HCT116 (cell line): ENCODE results near the gene PTPN20. TPM values are rescaled to one million over a fixed set of nuclear protein-coding genes. Genes with fewer than 3 reads are reported as not detected.

Source experiments
- ATAC-seq: fragments of 200-7000 bp; cut with Tn5 transposase; 2 replicates; pipeline ENCODE4 v1.9.1; 2020; ENCODE audit warnings: mild to moderate bottlenecking, moderate library complexity
- BruUV-seq: library from RNA; stranded (reverse); fragments of 400-500 nt; replicated peaks from 2 replicates; lab custom pipeline; 2021; lab: Mats Ljungman, UMichigan
- CTCF ChIA-PET: fragments of 300-600 bp; sonication (Branson Sonifier 250); formaldehyde crosslinking; loops from one replicate; lab custom pipeline; 2021; ENCODE audit warnings: antibody characterized with exemption; lab: Charles Lee
- POLR2A ChIA-PET: fragments of 300-600, 350-600 bp; sonication (Branson Sonifier 250); formaldehyde crosslinking; loops from one replicate; lab custom pipeline; 2021; ENCODE audit warnings: antibody characterized with exemption; lab: Charles Lee
- RAD21 ChIA-PET, 2 experiments: fragments of 300-600 bp; sonication (Branson Sonifier 250); formaldehyde crosslinking; loops; one replicate each; lab custom pipeline; 2023; ENCODE audit warnings: low total read pairs in 2 of 2; ENCODE audit not compliant: uncharacterized antibody in 2 of 2, unreplicated experiment in 2 of 2, low non-redundant PET in 1 of 2; lab: Charles Lee
- DNase-seq: peaks from one replicate; pipeline ENCODE4 v3.0.0-alpha.2; 2010; ENCODE audit warnings: low read depth, low spot score
- H2AFZ ChIP-seq: fragments of 200-600 bp; shearing (Covaris generic), sonication (generic); 2 replicates; pipeline ENCODE4 v1.6.1; 2017; ENCODE audit warnings: low read depth, mixed run types, mixed read lengths, antibody characterized with exemption, low read length; ENCODE audit not compliant: poor library complexity, severe bottlenecking
- H3K27ac ChIP-seq: 2 replicates; pipeline ENCODE4 v1.5.1; 2012; ENCODE audit warnings: low read depth, low read length
- H3K27me3 ChIP-seq: fragments of 200-600 bp; sonication (generic); 2 replicates; pipeline ENCODE4 v1.6.1; 2016; ENCODE audit warnings: mixed run types, low read length, mixed read lengths; ENCODE audit not compliant: insufficient read depth
- H3K36me3 ChIP-seq, 2 experiments: fragments of 200-500 bp in 1 of 2; fragments of 200-600 bp in 1 of 2; sonication (Bioruptor generic) in 1 of 2; sonication (generic) in 1 of 2; 2 replicates each; pipeline versions ENCODE4 v1.5.1 to v1.6.1; 2014 to 2016; ENCODE audit warnings: low read length in 2 of 2, inconsistent platforms in 1 of 2, mixed read lengths in 1 of 2, mixed run types in 1 of 2; ENCODE audit not compliant: insufficient read depth in 2 of 2, control insufficient read depth in 1 of 2
- H3K4me1 ChIP-seq, 2 experiments: fragments of 200-600 bp in 1 of 2; sonication (generic) in 1 of 2; 2 replicates each; pipeline versions ENCODE4 v1.5.1 to v1.6.1; 2012 to 2017; ENCODE audit warnings: low read length in 2 of 2, inconsistent platforms in 1 of 2, mild to moderate bottlenecking in 1 of 2, mixed read lengths in 1 of 2, mixed run types in 1 of 2, moderate library complexity in 1 of 2; ENCODE audit not compliant: insufficient read depth in 2 of 2, control insufficient read depth in 1 of 2
- H3K4me2 ChIP-seq: fragments of 200-600 bp; sonication (generic); 2 replicates; pipeline ENCODE4 v1.6.1; 2017; ENCODE audit warnings: mixed run types, low read length, mixed read lengths
- H3K4me3 ChIP-seq, 2 experiments: fragments of 200-600 bp in 1 of 2; sonication (generic) in 1 of 2; replicated peaks in 1 of 2; 2 replicates each; pipeline ENCODE4 v1.5.1; 2011 to 2016; ENCODE audit warnings: low read length in 2 of 2, control low read depth in 1 of 2, low read depth in 1 of 2, mild to moderate bottlenecking in 1 of 2, mixed read lengths in 1 of 2, mixed run types in 1 of 2
- H3K79me2 ChIP-seq: fragments of 200-600 bp; sonication (generic); 2 replicates; pipeline ENCODE4 v1.6.1; 2017; ENCODE audit warnings: mild to moderate bottlenecking, mixed run types, low read length, moderate library complexity, mixed read lengths; ENCODE audit not compliant: insufficient read depth
- H3K9ac ChIP-seq: fragments of 200-600 bp; sonication (generic); 2 replicates; pipeline ENCODE4 v1.6.1; 2016; ENCODE audit warnings: low read length, mixed read lengths
- H3K9me2 ChIP-seq: fragments of 200-600 bp; sonication (generic), shearing (Covaris generic); 2 replicates; pipeline ENCODE4 v1.6.1; 2017; ENCODE audit warnings: mixed run types, mild to moderate bottlenecking, moderate library complexity; ENCODE audit not compliant: insufficient read depth
- H3K9me3 ChIP-seq, 2 experiments: fragments of 200-500 bp in 1 of 2; fragments of 200-600 bp in 1 of 2; sonication (Bioruptor generic) in 1 of 2; sonication (generic) in 1 of 2; 2 replicates each; pipeline ENCODE4 v1.6.1; 2014 to 2017; ENCODE audit warnings: low read length in 2 of 2, mixed read lengths in 2 of 2, inconsistent platforms in 1 of 2, low read depth in 1 of 2, mild to moderate bottlenecking in 1 of 2, mixed run types in 1 of 2, moderate library complexity in 1 of 2; ENCODE audit not compliant: control insufficient read depth in 1 of 2, insufficient read depth in 1 of 2
- H4K20me1 ChIP-seq: fragments of 200-600 bp; sonication (generic), shearing (Covaris generic); 2 replicates; pipeline ENCODE4 v1.6.1; 2017; ENCODE audit warnings: mixed run types, mild to moderate bottlenecking, moderate library complexity; ENCODE audit not compliant: insufficient read depth
- ATF3 ChIP-seq: IDR thresholded peaks from 2 replicates; pipeline ENCODE4 v1.6.1; 2012
- CTCF ChIP-seq, 3 experiments: fragments of 200-600 bp in 1 of 3; sonication (generic) in 1 of 3; IDR thresholded peaks in 2 of 3; conservative IDR thresholded peaks in 1 of 3; 2 replicates each; pipeline ENCODE4 v1.5.1; 2012 to 2017; ENCODE audit warnings: low read depth in 2 of 3, low read length in 2 of 3, antibody characterized with exemption in 1 of 3, borderline replicate concordance in 1 of 3, control low read depth in 1 of 3, mild to moderate bottlenecking in 1 of 3, mixed read lengths in 1 of 3, mixed run types in 1 of 3, moderate library complexity in 1 of 3; ENCODE audit not compliant: insufficient read depth in 1 of 3
- EZH2 ChIP-seq: fragments of 200-600 bp; sonication (generic); IDR thresholded peaks from 2 replicates; pipeline ENCODE4 v1.6.1; 2017; ENCODE audit warnings: antibody characterized with exemption, mixed run types
- EZH2phosphoT487 ChIP-seq: fragments of 200-600 bp; IDR thresholded peaks from 2 replicates; pipeline ENCODE4 v1.6.1; 2018; ENCODE audit warnings: antibody characterized with exemption, borderline replicate concordance
- POLR2A ChIP-seq: IDR thresholded peaks from 2 replicates; pipeline ENCODE4 v1.7.0; 2011; ENCODE audit warnings: borderline replicate concordance; ENCODE audit not compliant: insufficient read depth, insufficient read length; ENCODE audit errors: extremely low read depth
- REST ChIP-seq: IDR thresholded peaks from 2 replicates; pipeline ENCODE4 v1.6.1; 2012; ENCODE audit warnings: low read depth
- SIN3A ChIP-seq: IDR thresholded peaks from 2 replicates; pipeline ENCODE4 v1.6.1; 2012; ENCODE audit warnings: low read depth
- SP1 ChIP-seq: IDR thresholded peaks from 2 replicates; pipeline ENCODE4 v1.6.1; 2012; ENCODE audit warnings: low read depth
- ZNF274 ChIP-seq: fragments of 200-500 bp; sonication (Bioruptor generic); IDR thresholded peaks from 2 replicates; pipeline ENCODE4 v1.6.1; 2014; ENCODE audit warnings: mild to moderate bottlenecking, low read depth, low read length, inconsistent platforms
- intact Hi-C: fragments of 100-400 bp; cut with micrococcal nuclease; formaldehyde crosslinking; loops from 2 replicates; pipeline ENCODE4 v1.10.0; 2022
- total RNA-seq: library from RNA; stranded (reverse); gene quantifications from one replicate; pipeline ENCODE4 v1.2.1, GENCODE V29; 2021; ENCODE audit not compliant: unreplicated experiment

PTPN20 gene
- total RNA-seq, 1 experiment from 2014 or later, result not detected

GRCh38 chr10:47024046-47024322, 112.8 kb downstream of the PTPN20 start:
- H3K4me1 ChIP-seq, result peaks cover 0 to 4% of the 10 kb centered on the region in 2 experiments; a peak in 1 of 4 replicates
- H3K27ac ChIP-seq, result no peak overlapping the region
- no peak for TF ChIP-seq EZH2phosphoT487
- TF ChIP-seq SIN3A, result no peak
- no peak for TF ChIP-seq EZH2
- TF ChIP-seq CTCF (IDR thresholded peaks at IDR 0.05 in 2 of 3, conservative IDR thresholded peaks at IDR 0.05 in 1 of 3; ENCODE audit: borderline replicate concordance in 1 of 3, insufficient read depth in 1 of 3, low read depth in 2 of 3, low read length in 2 of 3), result no peak
- TF ChIP-seq ZNF274, result no peak
- no peak for TF ChIP-seq ATF3
- no peak for TF ChIP-seq POLR2A
- no peak for TF ChIP-seq REST
- no peak for TF ChIP-seq SP1
- no peaks in the 10 kb centered on the region for H4K20me1 ChIP-seq
- intact Hi-C loops, result loop anchor here (1.0 kb wide), 2 partner anchors 288 to 316 kb away; no protein-coding TSS in a partner anchor
- no peaks in the 10 kb centered on the region for H3K36me3 ChIP-seq
- ChIA-PET RAD21 (interaction anchor here (0.9 to 1.4 kb wide), 3 partner anchors 245 to 288 kb away, joined by 3 to 5 read pairs (median 3); no protein-coding TSS in a partner anchor), CTCF (interaction anchor here (0.7 to 1.7 kb wide), 3 partner anchors 15 to 314 kb away, joined by 4 read pairs; no protein-coding TSS in a partner anchor), POLR2A (no interaction called here)
- no peak overlapping the region for H2AFZ ChIP-seq
- no peak overlapping the region for H3K4me2 ChIP-seq
- H3K4me3 ChIP-seq, result no peak overlapping the region
- ATAC-seq (no peak), DNase-seq (no peak)
- H3K9ac ChIP-seq, result no peak overlapping the region
- BruUV-seq, result no TSS peak
- no peaks in the 10 kb centered on the region for H3K79me2 ChIP-seq
- no peaks in the 10 kb centered on the region for H3K27me3 ChIP-seq
- no peaks in the 10 kb centered on the region for H3K9me3 ChIP-seq
- no peaks in the 10 kb centered on the region for H3K9me2 ChIP-seq
